Stimulated activated CD4-positive, alpha-beta T cell treated with anti-CD3 and anti-CD28 coated beads, Interleukin-2, amount 100 ng/mL, for 24 hours (primary cell): ENCODE results near the gene KRTAP3-3.
"Not testable (repeated sequence)": the region's sequence is repeated elsewhere in the genome, so short reads cannot be mapped to it uniquely, and the experiment has no call there.

Experiments
- DNase-seq, 2 donors: peaks; one replicate each; pipeline ENCODE4 v3.0.0-alpha.2; 2020

KRTAP3-3 gene

DNA sequence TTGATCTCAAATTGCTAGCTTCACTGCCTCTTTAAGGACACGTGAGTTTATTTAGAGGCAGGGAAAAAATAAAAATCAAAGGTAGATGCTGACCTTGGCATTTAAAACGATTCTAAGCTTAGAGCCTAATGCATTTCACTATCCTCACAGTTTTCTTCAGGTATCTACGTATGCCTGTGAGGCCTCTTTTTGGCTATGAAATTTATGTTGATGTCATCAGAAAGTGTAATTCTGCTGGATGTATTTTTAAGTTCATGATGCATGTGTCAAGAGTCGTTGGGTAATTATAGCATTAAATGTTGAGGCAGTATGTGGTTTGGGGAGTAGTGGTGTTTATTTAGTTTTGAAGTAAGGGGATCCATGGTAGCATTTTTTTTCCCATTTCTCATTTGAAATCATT, 10.0 kb upstream of the KRTAP3-3 start:
- no peak for DNase-seq

DNA sequence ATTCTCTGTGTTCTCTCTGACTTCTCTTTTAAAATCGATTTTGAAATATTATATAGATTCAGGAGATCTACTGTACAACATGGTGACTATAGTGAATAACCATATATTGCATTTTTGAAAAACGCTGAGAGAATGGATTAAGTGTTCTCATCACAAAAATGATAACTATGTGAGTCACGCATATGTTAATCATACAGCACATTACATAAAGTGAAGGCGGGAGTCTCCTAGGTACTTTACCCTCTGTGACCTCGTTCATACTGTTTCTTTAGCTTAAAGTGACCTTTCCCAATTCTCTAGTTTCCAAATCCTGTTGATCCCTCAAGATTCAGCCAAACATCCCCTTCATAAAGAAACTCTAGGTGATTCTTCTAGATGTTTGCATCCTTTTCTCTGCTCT, 8.8 kb upstream of the KRTAP3-3 start:
- DNase-seq, result no peak

GRCh38 chr17:41001795-41002194, 7.8 kb upstream of the KRTAP3-3 start:
- DNase-seq, result no peak

DNA sequence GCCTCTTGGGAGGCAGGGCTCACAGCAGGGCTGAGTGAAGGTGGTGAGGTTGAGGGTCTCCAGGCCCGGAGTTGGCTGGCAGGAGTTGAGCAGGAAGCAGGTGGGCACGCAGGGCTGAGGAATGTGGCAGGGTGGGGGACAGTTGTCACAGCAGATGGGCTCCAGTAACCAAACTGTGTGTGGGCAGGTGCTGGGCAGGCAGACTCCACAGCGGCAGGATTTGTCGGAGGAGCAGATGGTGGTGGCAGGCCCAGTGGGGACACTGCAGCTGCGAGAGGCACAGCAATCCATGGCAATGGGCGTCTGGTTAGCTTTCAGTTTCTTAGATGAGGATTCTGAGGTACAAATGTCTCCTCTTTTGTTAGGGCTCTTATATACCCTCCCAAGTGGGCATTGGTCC, 5.6 kb upstream of the KRTAP3-3 start, which contains the start of gene KRTAP3-2:
TSS of gene KRTAP3-2 (minus strand) at position 344 of the 400 bp plus-strand sequence. CDS start at position 291, 53 bp downstream.
- DNase-seq, result not testable (repeated sequence)

GRCh38 chr17:40997361-40997760, 3.4 kb upstream of the KRTAP3-3 start:
- DNase-seq, result no peak

- DNase-seq, result no peak
Measured at GRCh38 chr17:40996829-40997228, 2.9 kb upstream of the KRTAP3-3 start.

DNA sequence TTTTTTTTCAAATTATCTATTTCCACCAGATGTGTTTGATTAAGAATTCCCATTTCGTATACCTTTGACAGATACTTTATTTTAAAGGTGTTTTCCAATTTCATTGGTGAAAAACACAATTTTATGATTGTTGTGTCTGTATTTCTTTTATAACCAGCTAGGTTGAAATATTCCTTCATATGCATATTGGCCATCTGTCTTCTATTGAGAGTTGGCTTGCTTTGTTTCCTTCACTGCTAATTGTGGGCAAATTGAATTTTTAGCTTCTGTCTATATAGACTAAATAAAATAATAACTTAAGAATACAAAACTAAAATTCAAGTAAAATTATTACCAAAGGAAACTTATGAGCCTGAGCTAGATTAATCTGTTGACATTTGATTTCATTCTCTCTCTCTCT, 1.2 kb upstream of the KRTAP3-3 start:
- DNase-seq, result no peak

GRCh38 chr17:40993084-40993483, 880 bp downstream of the KRTAP3-3 start:
- no peak for DNase-seq

DNA sequence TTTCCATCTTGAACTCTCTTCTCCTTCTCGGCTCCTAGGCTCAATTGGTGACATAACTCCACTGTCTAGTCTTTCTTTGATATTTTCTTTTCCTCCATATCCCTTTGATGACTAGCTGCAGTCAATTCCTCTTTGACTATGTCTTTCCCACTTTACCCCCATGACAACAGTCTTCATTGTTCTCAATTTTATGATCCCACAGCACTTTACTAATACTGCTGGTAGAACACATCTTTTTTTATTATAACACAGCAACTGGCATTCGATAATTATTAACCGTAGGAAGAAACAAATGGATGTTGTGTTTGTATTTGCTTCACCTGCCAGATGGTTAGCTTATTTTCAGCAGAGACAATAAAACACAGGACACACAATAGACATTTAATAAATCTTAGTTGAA, 1.3 kb downstream of the KRTAP3-3 start:
- no peak for DNase-seq

DNA sequence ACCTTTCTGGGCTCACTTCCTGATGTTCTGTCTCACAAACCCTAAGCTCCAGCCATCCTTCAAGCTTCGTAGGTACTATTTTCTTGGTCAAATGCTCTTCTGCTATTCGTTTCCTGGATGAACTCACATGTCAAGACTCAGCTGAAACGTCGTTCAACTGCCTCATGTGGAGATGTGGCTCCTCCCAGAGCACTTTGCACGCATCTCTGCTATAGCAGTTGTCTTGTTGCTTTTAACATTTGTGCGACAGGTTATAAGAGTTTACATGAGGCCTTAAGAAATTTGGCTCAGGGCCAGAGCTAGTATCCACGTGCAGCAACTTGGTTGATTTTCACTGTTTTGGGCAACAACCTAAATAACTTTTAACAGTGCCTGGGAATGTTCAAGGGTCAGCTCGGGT, 7.0 kb downstream of the KRTAP3-3 start:
- DNase-seq, result no peak

GRCh38 chr17:40984226-40984625, 9.7 kb downstream of the KRTAP3-3 start, which contains the start of gene KRT40:
KRT40 (minus strand) TSS chr17:40984326; CDS start chr17:40984273, 53 bp downstream.
- no peak for DNase-seq

DNA sequence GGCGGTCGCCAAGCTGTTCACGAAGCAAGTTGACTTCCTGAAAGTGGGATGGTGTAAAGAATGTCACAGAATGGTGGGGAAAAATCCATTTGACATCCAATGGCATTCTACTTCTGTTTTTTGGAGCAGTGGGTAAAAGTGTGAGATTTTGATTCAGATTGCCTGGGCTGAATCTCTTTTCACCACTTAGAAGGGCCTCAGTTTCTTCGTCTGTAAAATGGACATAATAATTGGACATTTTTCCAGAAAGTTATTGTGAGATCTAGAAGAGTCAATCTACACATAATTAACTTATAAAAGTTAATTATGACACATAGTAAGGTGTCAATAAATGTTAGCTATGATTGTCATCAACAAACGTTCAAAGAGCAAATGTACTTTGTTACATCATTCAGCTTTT, 12.8 kb downstream of the KRTAP3-3 start:
- DNase-seq, result no peak

GRCh38 chr17:40980596-40980995, 13.4 kb downstream of the KRTAP3-3 start:
- DNase-seq, result no peak

GRCh38 chr17:40980117-40980516, 13.8 kb downstream of the KRTAP3-3 start:
- DNase-seq, result no peak

- no peak for DNase-seq
Measured at GRCh38 chr17:40978575-40979151, 15.3 kb downstream of the KRTAP3-3 start.

- no peak for DNase-seq
Measured at GRCh38 chr17:40975516-40975915, 18.4 kb downstream of the KRTAP3-3 start.

GRCh38 chr17:40974366-40974765, 19.6 kb downstream of the KRTAP3-3 start:
- no peak for DNase-seq

- DNase-seq, result no peak
Measured at GRCh38 chr17:40967582-40967981, 26.4 kb downstream of the KRTAP3-3 start.

GRCh38 chr17:40966848-40967247, 27.1 kb downstream of the KRTAP3-3 start, which contains the start of gene KRT39:
KRT39 (minus strand) TSS chr17:40966948; CDS start chr17:40966856, 92 bp downstream.
- no peak for DNase-seq

GRCh38 chr17:40963838-40964237, 30.1 kb downstream of the KRTAP3-3 start:
- DNase-seq, result no peak

DNA sequence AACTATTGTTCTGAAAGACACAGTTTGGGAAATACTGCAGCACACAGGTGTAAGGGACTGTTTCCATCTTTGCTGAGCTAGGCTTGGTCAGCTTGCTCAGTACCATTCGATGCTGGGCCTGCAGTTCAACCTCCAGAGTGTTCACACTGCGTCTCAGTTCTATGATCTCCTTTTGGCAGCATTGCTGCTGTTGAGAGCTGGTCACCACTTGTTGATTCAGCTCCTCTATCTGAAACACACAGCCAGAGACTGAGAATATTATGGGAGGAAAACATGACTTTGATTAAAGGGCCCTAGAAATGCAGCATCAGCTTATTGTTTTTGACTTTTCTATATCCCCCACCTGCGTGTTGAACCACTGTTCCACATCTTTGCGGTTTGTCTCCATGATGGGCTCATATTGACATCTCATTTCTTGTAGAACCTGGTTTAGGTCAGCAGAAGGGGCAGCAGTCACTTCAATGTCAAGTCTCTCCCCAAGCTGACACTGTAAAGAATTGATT, 31.9 kb downstream of the KRTAP3-3 start:
- no peak for DNase-seq

GRCh38 chr17:40961591-40961990, 32.4 kb downstream of the KRTAP3-3 start:
- DNase-seq, result no peak

DNA sequence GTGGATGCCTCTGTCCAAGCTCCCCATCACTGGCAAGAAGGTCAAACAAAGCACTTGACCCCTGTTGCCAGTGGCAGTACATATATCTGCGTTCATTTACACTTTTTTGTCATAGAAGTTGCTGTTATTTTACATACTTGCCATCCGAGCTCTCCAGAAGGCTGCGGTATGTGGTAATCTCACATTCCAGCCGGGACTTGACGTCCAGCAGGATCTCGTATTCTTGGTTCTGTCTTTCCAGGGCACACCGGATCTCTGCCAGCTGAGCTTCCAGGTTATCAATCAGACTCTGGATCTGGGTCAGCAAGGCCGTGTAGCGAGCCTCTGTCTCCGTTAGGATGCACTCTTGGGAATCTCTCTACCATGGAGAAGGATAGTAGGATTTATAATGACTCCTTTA, 33.8 kb downstream of the KRTAP3-3 start:
- DNase-seq, result no peak

- no peak for DNase-seq
Measured at GRCh38 chr17:40958086-40958953, 35.6 kb downstream of the KRTAP3-3 start.
